SH-SY5Y (cell line): Measurements from ENCODE around the gene PRKACA.

ENCODE experiments used
- GATA2 ChIP-seq: IDR thresholded peaks from 2 replicates; pipeline ENCODE4 v1.6.1; 2011; ENCODE audit warnings: mild to moderate bottlenecking, low read depth, low read length
- GATA3 ChIP-seq: IDR thresholded peaks from 2 replicates; pipeline ENCODE4 v1.6.1; 2011; ENCODE audit warnings: low read depth, mild to moderate bottlenecking, low read length, moderate library complexity

DNA sequence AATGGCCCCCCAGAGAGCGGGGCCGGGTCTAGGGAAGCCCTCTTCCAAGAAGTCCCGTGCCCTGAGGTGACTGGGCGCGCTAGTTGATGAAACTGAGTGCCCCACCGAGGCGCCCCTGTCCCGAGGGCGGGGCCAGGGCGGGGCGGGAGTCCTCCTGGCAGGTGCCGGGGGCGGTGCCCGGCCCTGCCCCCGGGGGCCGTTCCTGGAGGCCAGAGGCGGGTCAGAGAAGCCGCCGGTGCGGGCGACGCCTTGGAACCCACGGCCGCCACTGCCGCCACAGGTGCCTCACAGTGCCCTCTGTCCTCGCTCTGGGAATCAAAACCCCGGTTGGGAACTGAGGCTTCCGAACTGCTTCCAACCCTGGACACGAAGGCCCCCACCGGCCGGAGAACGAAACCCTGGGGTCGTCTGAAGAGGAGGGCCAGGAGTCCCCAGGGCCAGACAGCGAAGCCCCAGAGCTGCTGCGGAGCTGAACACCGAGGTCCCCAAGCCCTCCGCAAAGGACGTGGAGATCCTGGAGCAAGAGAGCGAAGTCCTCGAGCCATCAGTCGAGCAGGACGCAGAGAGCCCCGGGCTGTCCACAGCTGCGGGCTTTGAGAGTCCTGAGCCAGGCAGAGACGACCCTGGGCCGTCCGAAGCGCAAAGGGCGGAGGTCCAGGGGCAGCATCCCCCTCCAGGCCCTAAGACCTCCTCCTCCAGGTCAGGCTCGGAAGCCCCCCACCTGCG, 44.9 kb downstream of the PRKACA start, which contains the start of gene MISP3:
- TF ChIP-seq GATA3 (no peak), GATA2 (no peak)
